Smooth muscle cell (in vitro differentiated cells): ENCODE measurements around the gene AMER3. TPM values are rescaled to one million over a fixed set of nuclear protein-coding genes. Genes with fewer than 3 reads are reported as not detected.

ENCODE experiments used
- DNase-seq: peaks from one replicate; lab custom pipeline; 2025; ENCODE audit not compliant: unreplicated experiment; lab: John Stamatoyannopoulos, UW
- H2AFZ ChIP-seq: fragments of 200-600 bp; sonication (generic); 2 replicates; pipeline ENCODE4 v1.6.0; 2016; ENCODE audit warnings: antibody characterized with exemption, low read depth, mild to moderate bottlenecking
- H3F3A ChIP-seq: fragments of 200-600 bp; sonication (generic); 2 replicates; pipeline ENCODE4 v1.6.0; 2017; ENCODE audit warnings: antibody characterized with exemption, low read depth
- H3K27ac ChIP-seq: fragments of 200-600 bp; sonication (generic); 2 replicates; pipeline ENCODE4 v1.5.1; 2016; ENCODE audit warnings: low read depth, mild to moderate bottlenecking
- H3K27me3 ChIP-seq: fragments of 200-600 bp; sonication (generic); 2 replicates; pipeline ENCODE4 v1.6.1; 2016; ENCODE audit warnings: low read depth, mild to moderate bottlenecking
- H3K36me3 ChIP-seq: fragments of 200-600 bp; sonication (generic); 2 replicates; pipeline ENCODE4 v1.5.1; 2016; ENCODE audit warnings: low read depth
- H3K4me1 ChIP-seq: fragments of 200-600 bp; sonication (generic); 2 replicates; pipeline ENCODE4 v1.5.1; 2016; ENCODE audit warnings: low read depth
- H3K4me2 ChIP-seq: fragments of 200-600 bp; sonication (generic); 2 replicates; pipeline ENCODE4 v1.6.0; 2016; ENCODE audit warnings: mild to moderate bottlenecking
- H3K4me3 ChIP-seq: fragments of 200-600 bp; sonication (generic); 2 replicates; pipeline ENCODE4 v1.5.1; 2016; ENCODE audit warnings: mild to moderate bottlenecking
- H3K79me2 ChIP-seq: fragments of 200-600 bp; sonication (generic); 2 replicates; pipeline ENCODE4 v1.6.0; 2016; ENCODE audit warnings: low read depth, mild to moderate bottlenecking
- H3K9ac ChIP-seq: fragments of 200-600 bp; sonication (generic); 2 replicates; pipeline ENCODE4 v1.6.0; 2016; ENCODE audit warnings: low read depth
- H3K9me3 ChIP-seq: fragments of 200-600 bp; sonication (generic); replicated peaks from 2 replicates; pipeline ENCODE4 v1.5.1; 2016; ENCODE audit warnings: low read depth
- H4K20me1 ChIP-seq: fragments of 200-600 bp; sonication (generic); 2 replicates; pipeline ENCODE4 v1.6.0; 2016; ENCODE audit warnings: low read depth
- CTCF ChIP-seq: fragments of 200-600 bp; sonication (generic); IDR thresholded peaks from 2 replicates; pipeline ENCODE4 v1.5.1; 2017; ENCODE audit warnings: borderline replicate concordance, mild to moderate bottlenecking, antibody characterized with exemption; ENCODE audit not compliant: insufficient read depth, poor library complexity, severe bottlenecking
- WGBS: methylation state at CpG from one replicate; pipeline ENCODE4 v1.1.7; 2016; ENCODE audit warnings: low lambda C conversion rate; 5-methylcytosine and 5-hydroxymethylcytosine counted together
- polyA plus RNA-seq: library from polyadenylated mRNA; unstranded; fragments of >200 nt; fragmentation: Nextera tagmentation; extraction: Ambion mirVana; gene quantifications from 2 replicates; pipeline ENCODE4 v1.2.1, GENCODE V29; 2016
- total RNA-seq: library from RNA; depleted of rRNA; stranded (reverse); fragments of >200 nt; gene quantifications from 2 replicates; pipeline ENCODE4 v1.2.3, GENCODE V29; 2014

The AMER3 gene
- total and polyA plus RNA-seq, 2 experiments from 2014 or later = not detected

- Histone ChIP-seq H3K27me3 (no peaks in the 10 kb centered on the region), H3K27ac (no peak overlapping the region), H3K4me2 (no peak overlapping the region), H3K9me3 (no peaks in the 10 kb centered on the region), H2AFZ (no peak overlapping the region), H3K9ac (no peak overlapping the region), H3K36me3 (no peaks in the 10 kb centered on the region), H3K4me3 (no peak overlapping the region), H3K4me1 (no peaks in the 10 kb centered on the region), H4K20me1 (no peaks in the 10 kb centered on the region), H3F3A (no peaks in the 10 kb centered on the region), H3K79me2 (no peaks in the 10 kb centered on the region)
- no peak for TF ChIP-seq CTCF
- WGBS = 70% methylated on average over 4 of the region's 4 CpGs
- DNase-seq = no peak
These were observed 50.3 kb downstream of the AMER3 start for GRCh38 chr2:130805613-130806012.

GRCh38 chr2:130806370-130806769 is 51.0 kb downstream of the AMER3 start:
- 91% methylated on average over 4 of the region's 4 CpGs for WGBS
- no peak for TF ChIP-seq CTCF
- no peaks in the 10 kb centered on the region for H3K9me3 ChIP-seq

GRCh38 chr2:130807659-130808385 is 52.5 kb downstream of the AMER3 start:
- Histone ChIP-seq H3K9ac (no peak overlapping the region), H3K27ac (no peak overlapping the region), H2AFZ (no peak overlapping the region), H3K79me2 (no peaks in the 10 kb centered on the region), H3K36me3 (no peaks in the 10 kb centered on the region), H3F3A (no peaks in the 10 kb centered on the region), H4K20me1 (no peaks in the 10 kb centered on the region), H3K4me1 (no peaks in the 10 kb centered on the region), H3K4me2 (no peak overlapping the region), H3K27me3 (no peaks in the 10 kb centered on the region), H3K9me3 (no peaks in the 10 kb centered on the region), H3K4me3 (no peak overlapping the region)
- WGBS = 82% methylated on average over 14 of the region's 14 CpGs
- DNase-seq = no peak
- no peak for TF ChIP-seq CTCF

More at GRCh38 chr2:130806370-130806769, 51.0 kb downstream of the AMER3 start:
- no peak for DNase-seq
- H2AFZ ChIP-seq = no peak overlapping the region
- no peak overlapping the region for H3K27ac ChIP-seq
- H3K9ac ChIP-seq = no peak overlapping the region
- H3K4me3 ChIP-seq = no peak overlapping the region
- no peaks in the 10 kb centered on the region for H3K79me2 ChIP-seq
- no peaks in the 10 kb centered on the region for H3F3A ChIP-seq
- no peaks in the 10 kb centered on the region for H4K20me1 ChIP-seq
- H3K4me2 ChIP-seq = no peak overlapping the region
- no peaks in the 10 kb centered on the region for H3K4me1 ChIP-seq
- no peaks in the 10 kb centered on the region for H3K27me3 ChIP-seq
- no peaks in the 10 kb centered on the region for H3K36me3 ChIP-seq
